Esophagus muscularis mucosa (tissue), 3 donors: ENCODE data around the gene ABCC4.

ENCODE experiments used
- POLR2AphosphoS5 ChIP-seq, 2 donors: sonication (generic); formaldehyde crosslinking; IDR thresholded peaks; one replicate each; pipeline ENCODE4 v1.6.1; 2017; ENCODE audit warnings: antibody characterized with exemption in 2 of 2
- TF ChIP-seq, protein P1 (sequence below), 3 experiments: fragments of 200-600 bp in 2 of 3; fragments of 450-650 bp in 1 of 3; sonication (generic) in 2 of 3; IDR thresholded peaks; one replicate each; pipeline ENCODE4 v1.5.1; 2017 to 2019; ENCODE audit warnings: antibody characterized with exemption in 3 of 3, mild to moderate bottlenecking in 2 of 3, moderate library complexity in 1 of 3

DNA sequence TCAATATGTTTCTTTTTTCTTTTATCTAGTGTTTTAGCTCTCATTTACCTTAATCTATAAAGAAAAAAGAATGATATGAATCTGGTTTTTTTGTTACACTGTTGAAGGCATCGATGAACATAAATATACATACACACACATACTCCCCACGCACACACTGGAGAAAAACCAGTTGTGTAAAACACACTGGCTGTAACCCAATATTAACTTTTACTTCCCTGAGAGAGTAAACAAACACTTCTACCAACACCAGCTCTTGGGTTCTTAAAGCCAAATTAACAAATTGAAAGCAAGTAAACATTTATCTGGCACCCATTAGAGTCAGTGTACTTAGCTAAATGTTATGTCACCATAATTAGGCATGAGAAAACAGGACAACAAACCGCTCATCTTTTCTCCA, 145.7 kb downstream of the ABCC4 start:
- TF ChIP-seq, protein P1, sequence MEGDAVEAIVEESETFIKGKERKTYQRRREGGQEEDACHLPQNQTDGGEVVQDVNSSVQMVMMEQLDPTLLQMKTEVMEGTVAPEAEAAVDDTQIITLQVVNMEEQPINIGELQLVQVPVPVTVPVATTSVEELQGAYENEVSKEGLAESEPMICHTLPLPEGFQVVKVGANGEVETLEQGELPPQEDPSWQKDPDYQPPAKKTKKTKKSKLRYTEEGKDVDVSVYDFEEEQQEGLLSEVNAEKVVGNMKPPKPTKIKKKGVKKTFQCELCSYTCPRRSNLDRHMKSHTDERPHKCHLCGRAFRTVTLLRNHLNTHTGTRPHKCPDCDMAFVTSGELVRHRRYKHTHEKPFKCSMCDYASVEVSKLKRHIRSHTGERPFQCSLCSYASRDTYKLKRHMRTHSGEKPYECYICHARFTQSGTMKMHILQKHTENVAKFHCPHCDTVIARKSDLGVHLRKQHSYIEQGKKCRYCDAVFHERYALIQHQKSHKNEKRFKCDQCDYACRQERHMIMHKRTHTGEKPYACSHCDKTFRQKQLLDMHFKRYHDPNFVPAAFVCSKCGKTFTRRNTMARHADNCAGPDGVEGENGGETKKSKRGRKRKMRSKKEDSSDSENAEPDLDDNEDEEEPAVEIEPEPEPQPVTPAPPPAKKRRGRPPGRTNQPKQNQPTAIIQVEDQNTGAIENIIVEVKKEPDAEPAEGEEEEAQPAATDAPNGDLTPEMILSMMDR (IDR thresholded peaks at IDR 0.05), result no peak
- TF ChIP-seq POLR2AphosphoS5 (IDR thresholded peaks at IDR 0.05), result no peak
